Stimulated activated naive CD8-positive, alpha-beta T cell treated with anti-CD3 and anti-CD28 coated beads, Interleukin-15, amount 100 ng/mL, for 72 hours (primary cell): Measurements from ENCODE around the gene FAM89A.
"Not testable (repeated sequence)": the region's sequence is repeated elsewhere in the genome, so short reads cannot be mapped to it uniquely, and the experiment has no call there.

ENCODE experiments used
- ATAC-seq: fragments of 150-1000 bp; cut with Tn5 transposase; 2 replicates; pipeline ENCODE4 v1.10.0; 2021; ENCODE audit warnings: mild to moderate bottlenecking, moderate library complexity
- DNase-seq, 2 donors: peaks; one replicate each; pipeline ENCODE4 v3.0.0; 2021 to 2022
- H3K27ac Mint-ChIP-seq, 2 donors: one replicate each; pipeline ENCODE4 v1.8.0; 2022; ENCODE audit warnings: mild to moderate bottlenecking in 2 of 2, mixed read lengths in 2 of 2, moderate library complexity in 2 of 2
- H3K27me3 Mint-ChIP-seq: one replicate; pipeline ENCODE4 v1.8.0; 2022; ENCODE audit warnings: mixed read lengths
- H3K4me1 Mint-ChIP-seq: one replicate; pipeline ENCODE4 v1.8.0; 2022; ENCODE audit warnings: mild to moderate bottlenecking, mixed read lengths
- H3K4me3 Mint-ChIP-seq, 2 donors: one replicate each; pipeline ENCODE4 v1.8.0; 2022; ENCODE audit warnings: mild to moderate bottlenecking in 2 of 2, mixed read lengths in 2 of 2, moderate library complexity in 1 of 2
- H3K9me3 Mint-ChIP-seq, 2 donors: one replicate each; pipeline ENCODE4 v1.8.0; 2022; ENCODE audit warnings: mixed read lengths in 2 of 2

Gene FAM89A

DNA sequence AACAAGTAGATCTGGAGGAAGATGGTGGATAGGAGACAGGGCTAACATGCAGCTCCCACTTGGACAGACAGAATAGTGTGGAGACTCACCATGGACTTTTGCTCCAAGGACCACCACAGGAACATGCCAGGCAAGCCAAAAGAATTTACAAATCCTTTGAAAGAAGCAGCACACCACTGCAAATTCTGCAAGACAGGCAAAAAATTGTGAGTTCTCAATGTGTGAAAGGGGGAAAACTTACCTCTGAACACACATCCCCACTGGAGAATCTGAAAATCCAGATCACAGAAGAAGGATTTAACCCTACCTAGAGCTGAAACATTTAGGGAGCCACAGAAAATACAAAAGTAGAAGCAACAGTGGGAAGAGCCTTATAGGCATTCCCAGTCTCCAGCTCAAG lies 38.2 kb downstream of the FAM89A start:
- H3K9me3 Mint-ChIP-seq, result peaks cover 24 to 34% of the 10 kb centered on the region in 2 donors
- H3K4me3 Mint-ChIP-seq, result no peak overlapping the region
- no peaks in the 10 kb centered on the region for H3K27me3 Mint-ChIP-seq
- H3K4me1 Mint-ChIP-seq, result no peaks in the 10 kb centered on the region
- no peak for DNase-seq
- H3K27ac Mint-ChIP-seq, result no peak overlapping the region
- no peak for ATAC-seq

- ATAC-seq (no peak), DNase-seq (no peak)
- Mint-ChIP-seq H3K9me3 (peaks cover 22 to 24% of the 10 kb centered on the region in 2 donors), H3K27me3 (no peaks in the 10 kb centered on the region), H3K4me3 (no peak overlapping the region), H3K4me1 (no peaks in the 10 kb centered on the region), H3K27ac (no peak overlapping the region)
Measured at GRCh38 chr1:231000639-231001038, 39.4 kb downstream of the FAM89A start.

DNA sequence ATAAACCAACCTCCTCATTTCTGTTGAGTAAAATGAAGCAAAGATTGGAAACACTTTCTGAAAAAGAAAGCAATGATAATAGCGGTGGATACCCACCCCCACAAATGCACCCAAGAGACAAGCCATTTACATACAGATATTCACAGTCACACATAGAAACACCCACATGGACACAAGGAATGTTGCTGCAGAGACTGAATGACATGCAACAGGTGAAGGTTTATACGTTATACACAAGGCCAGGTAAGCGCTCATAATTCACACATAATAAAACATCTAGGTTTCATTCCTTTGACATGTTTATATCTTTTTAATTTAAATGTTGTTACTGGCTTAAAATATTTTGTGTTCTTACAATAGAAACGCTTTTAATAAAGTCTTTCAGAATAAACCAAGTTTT lies 39.9 kb downstream of the FAM89A start:
- DNase-seq (no peak), ATAC-seq (no peak)
- Mint-ChIP-seq H3K4me3 (no peak overlapping the region), H3K27ac (no peak overlapping the region), H3K9me3 (peaks cover 17 to 20% of the 10 kb centered on the region in 2 donors), H3K4me1 (no peaks in the 10 kb centered on the region), H3K27me3 (no peaks in the 10 kb centered on the region)

GRCh38 chr1:230994860-230995259 lies 45.2 kb downstream of the FAM89A start:
- no peaks in the 10 kb centered on the region for H3K4me1 Mint-ChIP-seq
- no peaks in the 10 kb centered on the region for H3K27me3 Mint-ChIP-seq
- H3K27ac Mint-ChIP-seq, result no peak overlapping the region
- ATAC-seq (no peak), DNase-seq (no peak)
- no peaks in the 10 kb centered on the region for H3K9me3 Mint-ChIP-seq
- H3K4me3 Mint-ChIP-seq, result no peak overlapping the region

DNA sequence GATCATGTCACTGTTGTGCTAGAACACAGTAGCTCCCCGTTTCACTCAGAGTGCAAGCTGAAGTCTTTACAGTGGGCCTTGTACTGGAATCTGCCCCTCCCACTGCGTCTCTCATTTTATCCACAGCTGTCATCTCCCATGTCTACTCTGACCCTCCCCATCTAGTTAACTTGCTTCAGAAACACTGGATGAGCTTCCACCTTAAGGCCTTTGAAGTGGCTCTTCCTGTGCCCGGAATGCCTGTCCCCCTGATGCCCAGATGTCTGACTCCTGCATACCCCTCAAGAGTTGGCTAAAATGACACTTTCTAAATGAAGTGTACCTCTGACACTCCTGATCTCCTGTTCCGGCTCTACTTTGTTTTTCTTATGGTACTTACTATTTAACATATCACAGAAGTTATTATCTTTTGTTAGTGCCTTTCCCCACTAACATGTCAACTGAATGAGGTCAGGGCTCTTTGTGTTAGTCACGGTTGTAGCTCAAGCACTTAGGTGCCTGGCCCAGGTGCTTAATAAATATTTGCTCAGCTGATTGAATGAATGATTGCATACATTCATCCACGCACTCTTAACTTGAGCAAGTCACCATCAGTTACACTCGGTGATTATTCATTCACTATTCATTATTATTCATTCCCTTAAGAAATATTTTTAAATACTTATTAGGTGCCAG lies 47.8 kb downstream of the FAM89A start:
- Mint-ChIP-seq H3K27ac (peak overlapping the region; percentile 13 to 57), H3K4me1 (peaks cover 5% of the 10 kb centered on the region), H3K27me3 (no peaks in the 10 kb centered on the region), H3K9me3 (no peaks in the 10 kb centered on the region), H3K4me3 (no peak overlapping the region)
- ATAC-seq, result no peak
- DNase-seq, result no peak

DNA sequence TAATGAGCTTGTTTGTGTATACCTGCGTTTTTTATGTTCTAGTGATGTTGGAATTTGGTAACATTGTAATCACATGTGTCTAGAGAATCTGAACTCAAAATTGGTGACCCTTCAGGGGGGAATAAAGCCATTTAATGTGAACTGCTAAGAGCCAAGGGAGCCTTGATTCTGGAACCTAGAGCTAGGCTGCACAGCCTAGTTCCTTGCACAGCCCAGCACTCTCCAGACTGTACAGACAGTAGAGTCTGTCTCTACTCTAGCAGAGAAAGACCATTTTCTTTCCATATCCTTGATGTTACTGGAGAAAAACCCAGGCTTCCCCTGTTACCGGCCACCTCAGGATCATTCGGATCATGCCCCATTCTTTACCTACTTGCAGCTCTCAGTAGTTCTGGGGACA lies 52.6 kb downstream of the FAM89A start:
- Mint-ChIP-seq H3K4me3 (no peak overlapping the region), H3K27ac (no peak overlapping the region), H3K4me1 (peaks cover 5% of the 10 kb centered on the region), H3K27me3 (no peaks in the 10 kb centered on the region), H3K9me3 (no peaks in the 10 kb centered on the region)
- ATAC-seq (no peak), DNase-seq (no peak)

- no peak overlapping the region for H3K27ac Mint-ChIP-seq
- H3K27me3 Mint-ChIP-seq, result no peaks in the 10 kb centered on the region
- ATAC-seq, result no peak
- H3K9me3 Mint-ChIP-seq, result no peaks in the 10 kb centered on the region
- DNase-seq, result no peak
- peaks cover 5% of the 10 kb centered on the region for H3K4me1 Mint-ChIP-seq
- H3K4me3 Mint-ChIP-seq, result no peak overlapping the region
Measured at GRCh38 chr1:230986976-230987375, 53.1 kb downstream of the FAM89A start.

DNA sequence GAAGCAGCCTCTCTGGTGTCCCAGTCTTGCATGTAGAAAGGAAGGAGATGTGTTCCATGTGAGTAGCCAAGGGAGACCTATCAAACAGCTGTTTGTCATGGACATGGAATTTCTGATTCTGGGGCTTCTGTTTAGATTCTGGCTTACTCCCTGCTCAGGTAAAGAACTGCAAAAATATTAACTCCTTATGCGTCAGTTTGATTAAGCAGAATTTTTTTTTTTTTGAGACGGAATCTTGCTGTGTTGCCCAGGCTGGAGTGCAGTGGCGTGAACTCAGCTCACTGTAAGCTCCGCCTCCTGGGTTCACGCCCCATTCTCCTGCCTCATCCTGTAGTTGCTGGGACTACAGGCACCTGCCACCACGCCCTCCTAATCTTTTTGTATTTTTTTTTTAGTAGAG lies 54.3 kb downstream of the FAM89A start:
- peaks cover 5% of the 10 kb centered on the region for H3K4me1 Mint-ChIP-seq
- ATAC-seq (no peak), DNase-seq (no peak)
- no peaks in the 10 kb centered on the region for H3K27me3 Mint-ChIP-seq
- H3K27ac Mint-ChIP-seq, result no peak overlapping the region
- H3K9me3 Mint-ChIP-seq, result no peaks in the 10 kb centered on the region
- H3K4me3 Mint-ChIP-seq, result no peak overlapping the region

DNA sequence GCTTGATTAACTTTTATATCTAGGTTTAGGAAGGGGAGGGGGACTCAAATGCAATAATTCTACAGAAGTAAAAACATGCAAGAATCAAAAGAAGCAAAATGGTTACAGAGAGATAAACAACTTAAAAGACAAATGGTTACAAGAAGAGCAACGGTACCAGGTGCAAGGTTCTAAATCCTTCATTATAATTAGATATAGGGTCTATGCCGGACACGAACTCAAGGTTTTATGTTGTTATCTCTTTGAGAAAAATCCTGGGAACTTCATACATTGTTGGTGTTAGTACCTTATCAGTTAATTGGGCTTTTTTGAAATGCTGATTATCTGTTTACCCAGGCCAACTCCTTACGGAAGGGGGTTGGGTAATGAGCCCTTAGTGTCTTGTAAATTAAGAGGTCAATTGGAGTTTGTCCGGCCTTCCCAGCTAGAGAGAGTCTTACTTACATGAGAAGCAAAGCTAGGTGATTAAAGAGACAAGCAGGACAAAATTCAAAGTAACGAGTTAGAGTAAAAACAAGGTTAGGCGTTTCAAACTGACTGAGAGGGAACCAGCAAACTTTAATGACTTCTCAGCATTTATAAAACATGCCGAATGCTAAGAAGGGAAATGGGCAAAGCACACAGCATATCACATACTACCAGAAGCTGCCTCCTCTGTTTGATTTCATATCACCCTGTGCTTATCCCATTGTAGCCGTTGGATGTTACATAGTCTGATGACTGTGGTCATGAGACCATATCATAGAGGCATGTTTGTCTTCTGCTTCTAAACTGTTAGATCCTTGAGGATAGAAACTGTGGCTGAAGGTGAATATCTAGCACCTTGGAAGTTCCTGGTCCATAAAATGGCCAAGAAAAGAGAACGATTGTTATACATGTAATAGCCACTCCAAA lies 55.2 kb downstream of the FAM89A start:
- not testable (repeated sequence) for H3K4me3 Mint-ChIP-seq, ATAC-seq, H3K27me3 Mint-ChIP-seq, H3K4me1 Mint-ChIP-seq, H3K9me3 Mint-ChIP-seq, DNase-seq, H3K27ac Mint-ChIP-seq

- H3K27ac Mint-ChIP-seq, result no peak overlapping the region
- ATAC-seq, result no peak
- peaks cover 5% of the 10 kb centered on the region for H3K4me1 Mint-ChIP-seq
- no peak for DNase-seq
- H3K4me3 Mint-ChIP-seq, result no peak overlapping the region
- H3K9me3 Mint-ChIP-seq, result no peaks in the 10 kb centered on the region
- H3K27me3 Mint-ChIP-seq, result no peaks in the 10 kb centered on the region
Measured at GRCh38 chr1:230983811-230984210, 56.2 kb downstream of the FAM89A start.

DNA sequence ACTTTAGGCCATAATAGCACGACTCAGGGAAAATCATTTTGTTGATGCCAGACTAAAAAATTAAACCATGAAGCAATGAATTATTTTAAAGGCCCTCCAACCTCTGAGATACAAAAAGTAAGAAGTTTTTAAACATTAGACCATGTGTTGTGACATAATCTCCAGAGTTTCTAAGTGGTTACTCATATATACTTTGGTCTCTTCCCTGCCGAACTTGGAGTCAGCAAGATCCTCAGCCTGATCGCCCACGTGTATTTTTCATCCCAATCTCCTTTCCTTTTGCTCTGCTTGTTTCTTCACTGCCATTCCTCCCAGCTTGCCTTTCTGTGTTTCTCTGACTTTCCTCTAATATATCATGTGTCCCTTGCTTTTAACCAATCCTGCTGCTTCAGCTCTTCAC lies 57.4 kb downstream of the FAM89A start:
- Mint-ChIP-seq H3K9me3 (no peaks in the 10 kb centered on the region), H3K27me3 (no peaks in the 10 kb centered on the region), H3K27ac (no peak overlapping the region), H3K4me3 (no peak overlapping the region), H3K4me1 (peaks cover 5% of the 10 kb centered on the region)
- DNase-seq (no peak), ATAC-seq (no peak)

- H3K27me3 Mint-ChIP-seq, result no peaks in the 10 kb centered on the region
- peaks cover 20% of the 10 kb centered on the region for H3K4me1 Mint-ChIP-seq
- no peak for DNase-seq
- no peak overlapping the region for H3K4me3 Mint-ChIP-seq
- ATAC-seq, result no peak
- no peaks in the 10 kb centered on the region for H3K9me3 Mint-ChIP-seq
- peak overlapping the region; percentile 1 to 93 for H3K27ac Mint-ChIP-seq
Measured at GRCh38 chr1:230979952-230980351, 60.1 kb downstream of the FAM89A start.

- H3K27ac Mint-ChIP-seq, result peak overlapping the region; percentile 93 to 97
- no peak overlapping the region for H3K4me3 Mint-ChIP-seq
- DNase-seq, result no peak
Measured at GRCh38 chr1:230979389-230979716, 60.7 kb downstream of the FAM89A start.

GRCh38 chr1:230978491-230979388 lies 61.3 kb downstream of the FAM89A start, which contains the start of the genes ARV1 and TTC13:
ARV1 (plus strand) TSS chr1:230979094; CDS start chr1:230979106, 12 bp downstream.
TTC13 (minus strand) TSS chr1:230978861; CDS start chr1:230978830, 31 bp downstream.
- peaks cover 28% of the 10 kb centered on the region for H3K4me1 Mint-ChIP-seq
- ATAC-seq (peak; percentile 96), DNase-seq (peak; percentile 97 to 99)
- H3K27ac Mint-ChIP-seq, result peak within 1 kb of the TSS; percentile 97
- no peaks in the 10 kb centered on the region for H3K9me3 Mint-ChIP-seq
- H3K27me3 Mint-ChIP-seq, result no peaks in the 10 kb centered on the region
- peak within 1 kb of the TSS; percentile 87 to 100 for H3K4me3 Mint-ChIP-seq

More at GRCh38 chr1:230979389-230979716, 60.7 kb downstream of the FAM89A start:
- no peaks in the 10 kb centered on the region for H3K27me3 Mint-ChIP-seq
- no peak for ATAC-seq
- peaks cover 22% of the 10 kb centered on the region for H3K4me1 Mint-ChIP-seq
- no peaks in the 10 kb centered on the region for H3K9me3 Mint-ChIP-seq

DNA sequence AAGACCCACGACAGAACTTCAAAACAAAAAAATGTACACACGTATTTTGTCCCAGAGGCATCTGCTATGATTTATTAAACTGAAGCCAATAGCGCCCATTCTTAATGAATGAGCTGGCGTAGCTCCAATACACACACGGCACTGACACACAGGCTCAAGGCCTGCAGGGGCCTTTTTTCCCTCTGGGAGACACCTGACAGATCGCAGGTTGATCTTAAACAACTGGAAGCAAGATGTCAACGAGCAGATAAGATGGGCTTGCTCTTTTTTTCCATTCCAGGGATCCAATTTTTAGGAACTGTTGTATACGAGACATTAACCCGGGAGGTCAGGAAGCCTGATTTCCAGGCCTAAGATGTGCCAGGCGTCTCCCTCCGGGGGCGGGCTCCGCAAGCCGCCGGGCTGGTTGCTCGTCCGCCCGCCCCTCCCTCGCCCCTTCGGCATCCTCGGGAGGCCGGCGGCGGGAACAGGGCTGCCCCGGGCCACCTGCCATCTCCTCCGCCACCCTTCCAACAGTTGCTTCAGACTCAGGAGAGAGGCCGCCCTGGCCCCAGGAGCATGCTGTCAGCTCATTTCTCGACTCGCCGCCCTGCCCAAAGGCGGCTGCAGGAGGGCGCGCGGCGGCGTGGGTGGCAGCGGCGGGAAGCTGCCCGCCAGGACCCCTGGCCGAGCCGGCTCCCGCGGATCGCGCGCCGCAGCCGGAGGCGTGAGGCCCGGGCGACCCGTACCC lies 62.1 kb downstream of the FAM89A start:
- Mint-ChIP-seq H3K27ac (peak overlapping the region; percentile 92 to 97), H3K4me1 (peaks cover 37% of the 10 kb centered on the region), H3K4me3 (peak overlapping the region; percentile 87 to 100), H3K27me3 (no peaks in the 10 kb centered on the region), H3K9me3 (no peaks in the 10 kb centered on the region)
- ATAC-seq (peak; percentile 2), DNase-seq (peak in 1 of 2 donors; percentile 43)
